Measurements from ENCODE around the gene CHMP6.

- TF ChIP-seq, protein P1, sequence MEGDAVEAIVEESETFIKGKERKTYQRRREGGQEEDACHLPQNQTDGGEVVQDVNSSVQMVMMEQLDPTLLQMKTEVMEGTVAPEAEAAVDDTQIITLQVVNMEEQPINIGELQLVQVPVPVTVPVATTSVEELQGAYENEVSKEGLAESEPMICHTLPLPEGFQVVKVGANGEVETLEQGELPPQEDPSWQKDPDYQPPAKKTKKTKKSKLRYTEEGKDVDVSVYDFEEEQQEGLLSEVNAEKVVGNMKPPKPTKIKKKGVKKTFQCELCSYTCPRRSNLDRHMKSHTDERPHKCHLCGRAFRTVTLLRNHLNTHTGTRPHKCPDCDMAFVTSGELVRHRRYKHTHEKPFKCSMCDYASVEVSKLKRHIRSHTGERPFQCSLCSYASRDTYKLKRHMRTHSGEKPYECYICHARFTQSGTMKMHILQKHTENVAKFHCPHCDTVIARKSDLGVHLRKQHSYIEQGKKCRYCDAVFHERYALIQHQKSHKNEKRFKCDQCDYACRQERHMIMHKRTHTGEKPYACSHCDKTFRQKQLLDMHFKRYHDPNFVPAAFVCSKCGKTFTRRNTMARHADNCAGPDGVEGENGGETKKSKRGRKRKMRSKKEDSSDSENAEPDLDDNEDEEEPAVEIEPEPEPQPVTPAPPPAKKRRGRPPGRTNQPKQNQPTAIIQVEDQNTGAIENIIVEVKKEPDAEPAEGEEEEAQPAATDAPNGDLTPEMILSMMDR (IDR thresholded peaks at IDR 0.05) = no peak
- TF ChIP-seq POLR2A (IDR thresholded peaks at IDR 0.05) = no peak
Observed at GRCh38 chr17:81044428-81044763, 52.8 kb downstream of the CHMP6 start.

All from esophagus squamous epithelium (tissue), 4 donors.